ENCODE data around the gene EHMT1. TPM values are rescaled to one million over a fixed set of nuclear protein-coding genes. Genes with fewer than 3 reads are reported as not detected.

Gene EHMT1
- polyA plus RNA-seq, 1 of the 3 experiments (the other 2 are of a cell fraction), result 39.5 TPM

DNA sequence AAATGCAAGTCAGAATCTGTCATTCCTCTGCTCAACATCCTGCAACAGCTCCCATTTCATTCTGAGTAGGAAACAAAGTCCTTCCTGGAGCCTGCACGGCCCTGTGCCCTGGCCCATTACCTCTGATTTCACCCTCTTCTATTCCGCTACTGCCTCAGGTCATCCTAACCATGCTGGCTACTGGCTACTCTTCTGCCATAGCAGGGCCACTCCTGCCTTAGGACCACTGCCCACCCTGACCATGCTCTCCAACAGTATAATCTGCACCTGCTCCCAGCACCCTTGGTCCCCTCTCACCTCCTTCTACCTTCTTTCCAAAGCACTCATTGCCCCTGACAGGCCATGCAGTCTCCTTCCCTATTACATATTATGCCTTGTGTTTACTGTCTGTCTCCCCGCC lies 48.2 kb upstream of the EHMT1 start (continued):
- TF ChIP-seq, protein P1, sequence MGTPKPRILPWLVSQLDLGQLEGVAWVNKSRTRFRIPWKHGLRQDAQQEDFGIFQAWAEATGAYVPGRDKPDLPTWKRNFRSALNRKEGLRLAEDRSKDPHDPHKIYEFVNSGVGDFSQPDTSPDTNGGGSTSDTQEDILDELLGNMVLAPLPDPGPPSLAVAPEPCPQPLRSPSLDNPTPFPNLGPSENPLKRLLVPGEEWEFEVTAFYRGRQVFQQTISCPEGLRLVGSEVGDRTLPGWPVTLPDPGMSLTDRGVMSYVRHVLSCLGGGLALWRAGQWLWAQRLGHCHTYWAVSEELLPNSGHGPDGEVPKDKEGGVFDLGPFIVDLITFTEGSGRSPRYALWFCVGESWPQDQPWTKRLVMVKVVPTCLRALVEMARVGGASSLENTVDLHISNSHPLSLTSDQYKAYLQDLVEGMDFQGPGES (IDR thresholded peaks at IDR 0.05; ENCODE audit: low read depth, low read length), result no peak
- TF ChIP-seq, protein P2, sequence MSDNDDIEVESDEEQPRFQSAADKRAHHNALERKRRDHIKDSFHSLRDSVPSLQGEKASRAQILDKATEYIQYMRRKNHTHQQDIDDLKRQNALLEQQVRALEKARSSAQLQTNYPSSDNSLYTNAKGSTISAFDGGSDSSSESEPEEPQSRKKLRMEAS (IDR thresholded peaks at IDR 0.05; ENCODE audit: low read depth), result no peak

DNA sequence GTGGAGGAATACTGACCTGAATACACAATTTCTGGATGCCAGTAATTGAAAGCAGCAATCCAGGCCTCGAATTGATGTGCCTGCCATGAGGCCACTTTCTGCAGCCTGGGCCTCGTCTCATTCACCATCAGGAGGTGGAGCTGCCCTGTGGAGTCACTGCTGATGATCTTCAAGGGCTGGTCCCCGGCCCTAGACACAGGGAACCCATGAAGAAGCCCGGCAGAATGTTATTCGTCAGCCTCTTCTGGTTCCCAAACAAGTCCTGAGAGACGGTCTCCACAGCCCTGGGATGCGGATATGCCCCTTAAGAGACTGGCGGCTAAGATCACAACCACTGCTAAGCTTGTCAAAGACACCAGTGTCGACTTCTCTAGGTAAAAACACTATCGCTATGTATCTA lies 44.6 kb upstream of the EHMT1 start:
- no peak overlapping the region for H3K27ac ChIP-seq (ENCODE audit: low read depth in 2 of 2, low read length in 1 of 2)
- H3K79me2 ChIP-seq (ENCODE audit: insufficient read depth), result peaks cover 61% of the 10 kb centered on the region
- H3K4me2 ChIP-seq, result no peak overlapping the region
- no peak overlapping the region for H3K9ac ChIP-seq
- H3K4me3 ChIP-seq (ENCODE audit: low read depth in 2 of 2, low read length in 1 of 2), result no peak overlapping the region
- H3K9me3 ChIP-seq, result no peaks in the 10 kb centered on the region
- H3K9me2 ChIP-seq, result no peaks in the 10 kb centered on the region
- DNase-seq, result no peak
- H4K20me1 ChIP-seq (ENCODE audit: insufficient read depth), result 0 out of 2 replicates have a peak, but pooled peaks cover 7% of the 10 kb centered on the region
- peaks cover 6 to 14% of the 10 kb centered on the region in 2 experiments; a peak in 3 of 4 replicates for H3K4me1 ChIP-seq (ENCODE audit: control insufficient read depth in 1 of 2, insufficient read depth in 2 of 2, low read depth in 1 of 2, low read length in 1 of 2)
- POLR2A ChIA-PET, result no interaction called here
- peaks cover 27 to 35% of the 10 kb centered on the region in 2 experiments for H3K36me3 ChIP-seq (replicated peaks in 1 of 2; ENCODE audit: control insufficient read depth in 1 of 2, insufficient read depth in 2 of 2, low read length in 1 of 2)
- CTCF ChIA-PET, result interaction anchor here (0.8 to 1.6 kb wide), 2 partner anchors 13 to 22 kb away, joined by 3 to 5 read pairs; partner anchors contain the start of gene MRPL41
- WGBS (ENCODE audit: low lambda C conversion rate), result 88% methylated on average over 8 of the region's 10 CpGs
- peaks cover 3% of the 10 kb centered on the region for H3F3A ChIP-seq (replicated peaks; ENCODE audit: insufficient read depth)
- TF ChIP-seq FOXM1 (IDR thresholded peaks at IDR 0.05; ENCODE audit: low read depth) (no peak), GATA2 (CRISPR knock-in tag; IDR thresholded peaks at IDR 0.05) (no peak), TCF12 (IDR thresholded peaks at IDR 0.05) (no peak), CHD2 (IDR thresholded peaks at IDR 0.05; ENCODE audit: low read length, partially characterized antibody) (no peak), FOXJ3 (CRISPR knock-in tag; IDR thresholded peaks at IDR 0.05) (no peak), FOSL2 (IDR thresholded peaks at IDR 0.05; ENCODE audit: borderline replicate concordance, low read depth) (no peak), EP300 (IDR thresholded peaks at IDR 0.05; ENCODE audit: borderline replicate concordance in 1 of 2, low read depth in 1 of 2, low read length in 1 of 2) (no peak), ELF1 (IDR thresholded peaks at IDR 0.05) (no peak), RCOR1 (IDR thresholded peaks at IDR 0.05; ENCODE audit: low read length) (no peak), TAF1 (IDR thresholded peaks at IDR 0.05; ENCODE audit: borderline replicate concordance, low read depth, low read length) (no peak), MEF2A (IDR thresholded peaks at IDR 0.05; ENCODE audit: borderline replicate concordance, low read depth) (no peak), JUND (IDR thresholded peaks at IDR 0.05) (no peak), GABPA (IDR thresholded peaks at IDR 0.05; ENCODE audit: low read depth) (no peak)
- TF ChIP-seq, protein P3, sequence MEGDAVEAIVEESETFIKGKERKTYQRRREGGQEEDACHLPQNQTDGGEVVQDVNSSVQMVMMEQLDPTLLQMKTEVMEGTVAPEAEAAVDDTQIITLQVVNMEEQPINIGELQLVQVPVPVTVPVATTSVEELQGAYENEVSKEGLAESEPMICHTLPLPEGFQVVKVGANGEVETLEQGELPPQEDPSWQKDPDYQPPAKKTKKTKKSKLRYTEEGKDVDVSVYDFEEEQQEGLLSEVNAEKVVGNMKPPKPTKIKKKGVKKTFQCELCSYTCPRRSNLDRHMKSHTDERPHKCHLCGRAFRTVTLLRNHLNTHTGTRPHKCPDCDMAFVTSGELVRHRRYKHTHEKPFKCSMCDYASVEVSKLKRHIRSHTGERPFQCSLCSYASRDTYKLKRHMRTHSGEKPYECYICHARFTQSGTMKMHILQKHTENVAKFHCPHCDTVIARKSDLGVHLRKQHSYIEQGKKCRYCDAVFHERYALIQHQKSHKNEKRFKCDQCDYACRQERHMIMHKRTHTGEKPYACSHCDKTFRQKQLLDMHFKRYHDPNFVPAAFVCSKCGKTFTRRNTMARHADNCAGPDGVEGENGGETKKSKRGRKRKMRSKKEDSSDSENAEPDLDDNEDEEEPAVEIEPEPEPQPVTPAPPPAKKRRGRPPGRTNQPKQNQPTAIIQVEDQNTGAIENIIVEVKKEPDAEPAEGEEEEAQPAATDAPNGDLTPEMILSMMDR (IDR thresholded peaks at IDR 0.05), result no peak
- TF ChIP-seq, protein P4, sequence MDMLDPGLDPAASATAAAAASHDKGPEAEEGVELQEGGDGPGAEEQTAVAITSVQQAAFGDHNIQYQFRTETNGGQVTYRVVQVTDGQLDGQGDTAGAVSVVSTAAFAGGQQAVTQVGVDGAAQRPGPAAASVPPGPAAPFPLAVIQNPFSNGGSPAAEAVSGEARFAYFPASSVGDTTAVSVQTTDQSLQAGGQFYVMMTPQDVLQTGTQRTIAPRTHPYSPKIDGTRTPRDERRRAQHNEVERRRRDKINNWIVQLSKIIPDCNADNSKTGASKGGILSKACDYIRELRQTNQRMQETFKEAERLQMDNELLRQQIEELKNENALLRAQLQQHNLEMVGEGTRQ (IDR thresholded peaks at IDR 0.05; ENCODE audit: borderline replicate concordance, low read depth, low read length), result no peak
- TF ChIP-seq, protein P5, sequence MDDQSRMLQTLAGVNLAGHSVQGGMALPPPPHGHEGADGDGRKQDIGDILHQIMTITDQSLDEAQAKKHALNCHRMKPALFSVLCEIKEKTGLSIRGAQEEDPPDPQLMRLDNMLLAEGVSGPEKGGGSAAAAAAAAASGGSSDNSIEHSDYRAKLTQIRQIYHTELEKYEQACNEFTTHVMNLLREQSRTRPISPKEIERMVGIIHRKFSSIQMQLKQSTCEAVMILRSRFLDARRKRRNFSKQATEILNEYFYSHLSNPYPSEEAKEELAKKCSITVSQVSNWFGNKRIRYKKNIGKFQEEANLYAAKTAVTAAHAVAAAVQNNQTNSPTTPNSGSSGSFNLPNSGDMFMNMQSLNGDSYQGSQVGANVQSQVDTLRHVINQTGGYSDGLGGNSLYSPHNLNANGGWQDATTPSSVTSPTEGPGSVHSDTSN (IDR thresholded peaks at IDR 0.05), result no peak
- TF ChIP-seq, protein P2 (IDR thresholded peaks at IDR 0.05; ENCODE audit: low read depth), result no peak
- TF ChIP-seq, protein P6, sequence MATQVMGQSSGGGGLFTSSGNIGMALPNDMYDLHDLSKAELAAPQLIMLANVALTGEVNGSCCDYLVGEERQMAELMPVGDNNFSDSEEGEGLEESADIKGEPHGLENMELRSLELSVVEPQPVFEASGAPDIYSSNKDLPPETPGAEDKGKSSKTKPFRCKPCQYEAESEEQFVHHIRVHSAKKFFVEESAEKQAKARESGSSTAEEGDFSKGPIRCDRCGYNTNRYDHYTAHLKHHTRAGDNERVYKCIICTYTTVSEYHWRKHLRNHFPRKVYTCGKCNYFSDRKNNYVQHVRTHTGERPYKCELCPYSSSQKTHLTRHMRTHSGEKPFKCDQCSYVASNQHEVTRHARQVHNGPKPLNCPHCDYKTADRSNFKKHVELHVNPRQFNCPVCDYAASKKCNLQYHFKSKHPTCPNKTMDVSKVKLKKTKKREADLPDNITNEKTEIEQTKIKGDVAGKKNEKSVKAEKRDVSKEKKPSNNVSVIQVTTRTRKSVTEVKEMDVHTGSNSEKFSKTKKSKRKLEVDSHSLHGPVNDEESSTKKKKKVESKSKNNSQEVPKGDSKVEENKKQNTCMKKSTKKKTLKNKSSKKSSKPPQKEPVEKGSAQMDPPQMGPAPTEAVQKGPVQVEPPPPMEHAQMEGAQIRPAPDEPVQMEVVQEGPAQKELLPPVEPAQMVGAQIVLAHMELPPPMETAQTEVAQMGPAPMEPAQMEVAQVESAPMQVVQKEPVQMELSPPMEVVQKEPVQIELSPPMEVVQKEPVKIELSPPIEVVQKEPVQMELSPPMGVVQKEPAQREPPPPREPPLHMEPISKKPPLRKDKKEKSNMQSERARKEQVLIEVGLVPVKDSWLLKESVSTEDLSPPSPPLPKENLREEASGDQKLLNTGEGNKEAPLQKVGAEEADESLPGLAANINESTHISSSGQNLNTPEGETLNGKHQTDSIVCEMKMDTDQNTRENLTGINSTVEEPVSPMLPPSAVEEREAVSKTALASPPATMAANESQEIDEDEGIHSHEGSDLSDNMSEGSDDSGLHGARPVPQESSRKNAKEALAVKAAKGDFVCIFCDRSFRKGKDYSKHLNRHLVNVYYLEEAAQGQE (IDR thresholded peaks at IDR 0.05; ENCODE audit: low read depth, low read length), result no peak
- TF ChIP-seq, protein P7, sequence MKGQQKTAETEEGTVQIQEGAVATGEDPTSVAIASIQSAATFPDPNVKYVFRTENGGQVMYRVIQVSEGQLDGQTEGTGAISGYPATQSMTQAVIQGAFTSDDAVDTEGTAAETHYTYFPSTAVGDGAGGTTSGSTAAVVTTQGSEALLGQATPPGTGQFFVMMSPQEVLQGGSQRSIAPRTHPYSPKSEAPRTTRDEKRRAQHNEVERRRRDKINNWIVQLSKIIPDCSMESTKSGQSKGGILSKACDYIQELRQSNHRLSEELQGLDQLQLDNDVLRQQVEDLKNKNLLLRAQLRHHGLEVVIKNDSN (IDR thresholded peaks at IDR 0.05; ENCODE audit: borderline replicate concordance, low read depth), result no peak
- no peak overlapping the region for H2AFZ ChIP-seq (ENCODE audit: low read depth)
- H3K27me3 ChIP-seq (ENCODE audit: insufficient read depth), result no peaks in the 10 kb centered on the region
